OCI-LY3 (cell line): ENCODE measurements around the gene DMAC2L.

ENCODE experiments used
- EZH2phosphoT487 ChIP-seq: fragments of 200-600 bp; shearing (Covaris generic); IDR thresholded peaks from 2 replicates; pipeline ENCODE4 v1.6.1; 2018; ENCODE audit warnings: antibody characterized with exemption, mixed run types, low read depth
- TF ChIP-seq, protein P1 (sequence below): fragments of 200-600, 300-600 bp; sonication (generic); IDR thresholded peaks from 2 replicates; pipeline ENCODE4 v1.5.1; 2014; ENCODE audit warnings: antibody characterized with exemption, low read length, low read depth

DNA sequence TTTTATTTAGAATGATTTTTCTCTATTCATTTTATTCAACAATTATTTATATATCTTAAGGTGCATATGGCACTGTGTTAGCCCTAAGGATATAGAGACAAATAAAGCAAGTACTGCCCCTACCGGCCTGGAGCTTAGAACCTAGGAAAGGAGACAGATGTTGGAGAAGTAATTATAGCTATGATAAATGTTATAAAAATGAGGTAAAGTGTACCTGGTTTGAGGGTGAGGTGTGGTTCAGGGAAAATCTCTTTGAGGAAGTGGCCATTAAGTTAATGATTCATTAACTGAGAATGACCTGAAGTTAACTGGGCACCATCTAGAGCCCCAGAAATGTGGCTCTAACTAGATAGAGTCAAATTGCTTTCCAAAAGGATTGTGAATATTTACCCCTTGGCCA, 52.7 kb downstream of the DMAC2L start:
- TF ChIP-seq, protein P1, sequence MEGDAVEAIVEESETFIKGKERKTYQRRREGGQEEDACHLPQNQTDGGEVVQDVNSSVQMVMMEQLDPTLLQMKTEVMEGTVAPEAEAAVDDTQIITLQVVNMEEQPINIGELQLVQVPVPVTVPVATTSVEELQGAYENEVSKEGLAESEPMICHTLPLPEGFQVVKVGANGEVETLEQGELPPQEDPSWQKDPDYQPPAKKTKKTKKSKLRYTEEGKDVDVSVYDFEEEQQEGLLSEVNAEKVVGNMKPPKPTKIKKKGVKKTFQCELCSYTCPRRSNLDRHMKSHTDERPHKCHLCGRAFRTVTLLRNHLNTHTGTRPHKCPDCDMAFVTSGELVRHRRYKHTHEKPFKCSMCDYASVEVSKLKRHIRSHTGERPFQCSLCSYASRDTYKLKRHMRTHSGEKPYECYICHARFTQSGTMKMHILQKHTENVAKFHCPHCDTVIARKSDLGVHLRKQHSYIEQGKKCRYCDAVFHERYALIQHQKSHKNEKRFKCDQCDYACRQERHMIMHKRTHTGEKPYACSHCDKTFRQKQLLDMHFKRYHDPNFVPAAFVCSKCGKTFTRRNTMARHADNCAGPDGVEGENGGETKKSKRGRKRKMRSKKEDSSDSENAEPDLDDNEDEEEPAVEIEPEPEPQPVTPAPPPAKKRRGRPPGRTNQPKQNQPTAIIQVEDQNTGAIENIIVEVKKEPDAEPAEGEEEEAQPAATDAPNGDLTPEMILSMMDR: no peak
- no peak for TF ChIP-seq EZH2phosphoT487
